ENCODE results near the gene CNPY2. TPM values are rescaled to one million over a fixed set of nuclear protein-coding genes. Genes with fewer than 3 reads are reported as not detected.
"Not testable (repeated sequence)": the region's sequence is repeated elsewhere in the genome, so short reads cannot be mapped to it uniquely, and the experiment has no call there.

Gene CNPY2
- total and polyA plus RNA-seq, 7 donors: 28.2 to 103 (median 60.1) TPM

DNA sequence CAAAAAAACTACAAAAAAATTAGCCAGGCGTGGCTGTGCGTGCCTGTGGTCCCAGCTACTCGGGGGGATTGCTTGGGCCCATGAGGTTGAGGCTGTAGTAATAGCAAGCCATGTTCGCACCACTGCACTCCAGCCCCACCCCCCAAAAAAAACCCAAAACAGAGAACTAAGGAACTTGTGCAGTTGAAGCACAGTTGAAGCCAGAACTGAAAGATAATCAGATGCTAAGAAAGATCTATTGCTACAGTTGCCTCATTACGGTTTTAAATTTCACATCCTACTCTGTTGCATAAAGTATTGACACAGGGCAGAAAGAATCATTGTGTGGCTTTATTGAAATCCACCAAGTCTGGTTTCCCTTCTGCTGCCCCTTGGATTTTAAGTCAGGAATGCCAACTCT, 19.5 kb downstream of the CNPY2 start:
- WGBS, 2 donors: 63 to 82% methylated on average over 5 of the region's 5 CpGs
- H3K4me3 ChIP-seq: no peak overlapping the region
- no peaks in the 10 kb centered on the region for H3K27me3 ChIP-seq
- peaks cover 0 to 65% (median 42%) of the 10 kb centered on the region in 4 donors for H3K4me1 ChIP-seq
- no peaks in the 10 kb centered on the region for H3K9me3 ChIP-seq
- no peak for DNase-seq
- intact Hi-C loops (cut with DNase I): no loop called here
- H3K27ac ChIP-seq: no peak overlapping the region
- H3K36me3 ChIP-seq: peaks cover 0 to 7% (median 3%) of the 10 kb centered on the region in 4 donors
- TF ChIP-seq POLR2AphosphoS5 (IDR thresholded peaks at IDR 0.05) (no peak), EP300 (IDR thresholded peaks at IDR 0.05) (no peak), POLR2A (IDR thresholded peaks at IDR 0.05) (no peak)
- TF ChIP-seq, protein P1, sequence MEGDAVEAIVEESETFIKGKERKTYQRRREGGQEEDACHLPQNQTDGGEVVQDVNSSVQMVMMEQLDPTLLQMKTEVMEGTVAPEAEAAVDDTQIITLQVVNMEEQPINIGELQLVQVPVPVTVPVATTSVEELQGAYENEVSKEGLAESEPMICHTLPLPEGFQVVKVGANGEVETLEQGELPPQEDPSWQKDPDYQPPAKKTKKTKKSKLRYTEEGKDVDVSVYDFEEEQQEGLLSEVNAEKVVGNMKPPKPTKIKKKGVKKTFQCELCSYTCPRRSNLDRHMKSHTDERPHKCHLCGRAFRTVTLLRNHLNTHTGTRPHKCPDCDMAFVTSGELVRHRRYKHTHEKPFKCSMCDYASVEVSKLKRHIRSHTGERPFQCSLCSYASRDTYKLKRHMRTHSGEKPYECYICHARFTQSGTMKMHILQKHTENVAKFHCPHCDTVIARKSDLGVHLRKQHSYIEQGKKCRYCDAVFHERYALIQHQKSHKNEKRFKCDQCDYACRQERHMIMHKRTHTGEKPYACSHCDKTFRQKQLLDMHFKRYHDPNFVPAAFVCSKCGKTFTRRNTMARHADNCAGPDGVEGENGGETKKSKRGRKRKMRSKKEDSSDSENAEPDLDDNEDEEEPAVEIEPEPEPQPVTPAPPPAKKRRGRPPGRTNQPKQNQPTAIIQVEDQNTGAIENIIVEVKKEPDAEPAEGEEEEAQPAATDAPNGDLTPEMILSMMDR (IDR thresholded peaks at IDR 0.05): no peak

GRCh38 chr12:56293795-56294194, 22.0 kb downstream of the CNPY2 start:
- intact Hi-C loops (cut with DNase I): no loop called here
- WGBS, 2 donors: 52 to 90% methylated on average over 5 of the region's 5 CpGs
- Histone ChIP-seq H3K4me1 (peaks cover 0 to 50% (median 28%) of the 10 kb centered on the region in 4 donors), H3K27ac (no peak overlapping the region), H3K9me3 (no peaks in the 10 kb centered on the region), H3K4me3 (no peak overlapping the region), H3K36me3 (peaks cover 0 to 13% (median 6%) of the 10 kb centered on the region in 4 donors), H3K27me3 (no peaks in the 10 kb centered on the region)
- no peak for TF ChIP-seq EP300 (IDR thresholded peaks at IDR 0.05)
- TF ChIP-seq, protein P1 (IDR thresholded peaks at IDR 0.05): no peak
- TF ChIP-seq POLR2AphosphoS5 (IDR thresholded peaks at IDR 0.05): no peak
- TF ChIP-seq POLR2A (IDR thresholded peaks at IDR 0.05): no peak
- no peak for DNase-seq

DNA sequence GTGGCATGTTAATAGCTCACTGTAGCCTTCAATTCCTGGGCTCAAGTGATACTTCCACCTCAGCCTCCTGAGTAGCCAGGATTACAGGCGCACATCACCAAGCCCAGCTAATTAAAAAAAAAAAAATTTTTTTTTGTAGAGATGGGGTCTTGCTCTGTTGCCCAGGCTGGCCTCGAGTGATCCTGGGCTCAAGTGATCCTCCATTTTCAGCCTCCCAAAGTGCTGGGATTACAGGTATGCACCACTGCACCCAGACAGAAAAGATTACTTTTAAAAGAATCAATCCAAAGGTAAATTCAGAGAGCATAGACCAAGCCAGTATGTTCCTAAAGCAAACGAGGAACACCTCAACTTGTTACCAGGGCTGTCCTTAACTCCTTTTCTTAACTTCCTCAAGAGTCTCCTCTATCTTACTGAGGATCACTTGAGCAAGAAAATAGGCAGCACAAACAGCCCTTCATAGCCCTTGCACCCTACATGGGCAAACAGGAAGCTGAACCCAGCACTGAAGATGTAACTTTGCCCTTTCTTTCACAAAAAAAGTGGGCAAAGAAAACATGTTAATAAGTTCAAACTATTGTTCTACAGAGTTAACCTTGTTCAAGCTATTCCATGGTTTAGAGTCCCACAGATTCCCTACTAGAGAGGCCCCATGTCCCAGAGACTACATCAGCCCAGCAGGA, 26.9 kb downstream of the CNPY2 start:
- 73 to 82% methylated on average over 3 of the region's 3 CpGs for WGBS, 2 donors
- Histone ChIP-seq H3K27ac (no peak overlapping the region), H3K27me3 (no peaks in the 10 kb centered on the region), H3K4me3 (no peak overlapping the region), H3K9me3 (no peaks in the 10 kb centered on the region), H3K36me3 (peaks cover 0 to 42% (median 20%) of the 10 kb centered on the region in 4 donors), H3K4me1 (peaks cover 0 to 25% (median 12%) of the 10 kb centered on the region in 4 donors)
- intact Hi-C loops (cut with DNase I): no loop called here
- TF ChIP-seq POLR2AphosphoS5 (IDR thresholded peaks at IDR 0.05) (no peak), POLR2A (IDR thresholded peaks at IDR 0.05) (no peak), EP300 (IDR thresholded peaks at IDR 0.05) (no peak)
- TF ChIP-seq, protein P1 (IDR thresholded peaks at IDR 0.05): no peak
- DNase-seq: no peak

DNA sequence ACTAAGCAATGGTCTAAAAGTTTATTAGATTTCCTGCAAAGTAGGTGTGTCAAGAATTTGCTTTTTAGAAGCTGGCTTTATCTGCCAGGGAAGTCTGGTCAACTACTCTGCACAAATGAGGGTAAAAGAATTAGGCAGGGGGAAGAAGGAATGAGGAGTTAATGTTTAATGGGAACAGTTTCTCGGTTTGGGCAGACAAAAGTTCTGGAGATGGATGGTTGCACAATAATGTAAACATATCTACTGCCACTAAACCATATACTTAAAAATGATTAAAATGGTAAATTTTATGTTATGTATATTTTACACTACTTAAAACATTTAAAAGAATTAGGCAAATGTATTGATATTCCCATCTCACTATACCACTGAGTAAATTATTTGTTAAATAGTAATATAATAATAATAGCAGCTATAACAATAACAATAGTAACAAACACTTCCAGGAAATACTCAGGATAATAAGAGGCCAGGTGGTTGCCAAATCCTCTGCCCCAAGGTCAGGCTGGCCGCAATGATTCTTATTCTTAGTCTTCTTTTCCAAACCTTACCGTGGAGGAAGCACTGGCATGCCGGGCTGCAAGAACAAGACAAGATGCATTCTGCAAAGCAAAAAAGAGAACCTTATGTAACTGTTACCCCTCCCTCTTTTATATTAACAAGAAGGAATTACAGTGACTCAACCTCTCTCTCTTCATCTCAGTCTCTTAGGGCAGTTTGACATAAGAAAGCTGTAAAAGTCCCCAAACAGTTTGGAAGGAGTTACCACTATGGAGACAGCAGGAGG, 29.6 kb downstream of the CNPY2 start:
- Histone ChIP-seq H3K36me3 (peaks cover 9 to 62% (median 37%) of the 10 kb centered on the region in 4 donors), H3K9me3 (no peaks in the 10 kb centered on the region)
- WGBS, 2 donors: 47 to 63% methylated on average over 4 of the region's 4 CpGs

DNA sequence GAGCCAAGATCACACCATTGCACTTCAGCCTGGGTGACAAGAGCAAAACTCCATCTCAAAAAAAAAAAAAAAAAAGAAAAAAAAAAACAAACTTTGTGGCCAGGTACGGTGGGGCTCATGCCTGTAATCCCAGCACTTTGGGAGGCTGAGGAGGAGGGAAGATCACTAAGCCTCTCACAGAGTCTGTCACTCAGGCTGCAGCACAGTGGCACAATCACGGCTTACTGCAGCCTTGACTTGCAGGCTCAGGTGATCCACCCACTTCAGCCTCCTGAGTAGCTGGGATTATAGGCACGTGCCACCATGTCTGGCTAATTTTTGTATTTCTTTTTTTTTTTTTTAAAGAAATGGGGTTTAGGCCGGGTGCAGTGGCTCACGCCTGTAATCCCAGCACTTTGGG, 31.5 kb downstream of the CNPY2 start:
- Histone ChIP-seq H3K36me3 (peaks cover 15 to 75% (median 51%) of the 10 kb centered on the region in 4 donors), H3K4me1 (peaks cover 0 to 37% (median 15%) of the 10 kb centered on the region in 4 donors)
- H3K27me3 ChIP-seq; DNase-seq; H3K4me3 ChIP-seq; H3K27ac ChIP-seq; intact Hi-C loops (cut with DNase I); H3K9me3 ChIP-seq: not testable (repeated sequence)
- WGBS, 2 donors: 85 to 91% methylated on average over 5 of the region's 5 CpGs

More for the DNA sequence above, 29.6 kb downstream of the CNPY2 start:
- Histone ChIP-seq H3K4me3 (no peak overlapping the region), H3K27ac (no peak overlapping the region), H3K4me1 (peaks cover 0 to 37% (median 15%) of the 10 kb centered on the region in 4 donors), H3K27me3 (no peaks in the 10 kb centered on the region)
- intact Hi-C loops (cut with DNase I): no loop called here
- TF ChIP-seq, protein P1 (IDR thresholded peaks at IDR 0.05): no peak
- no peak for TF ChIP-seq POLR2A (IDR thresholded peaks at IDR 0.05)
- no peak for TF ChIP-seq POLR2AphosphoS5 (IDR thresholded peaks at IDR 0.05)
- TF ChIP-seq EP300 (IDR thresholded peaks at IDR 0.05): no peak
- DNase-seq: no peak
